ENCODE results near the gene PINLYP. TPM values are rescaled to one million over a fixed set of nuclear protein-coding genes. Genes with fewer than 3 reads are reported as not detected.

The PINLYP gene
- polyA plus RNA-seq, 1 of the 3 experiments (the other 2 are of a cell fraction), result 5.5 TPM

DNA sequence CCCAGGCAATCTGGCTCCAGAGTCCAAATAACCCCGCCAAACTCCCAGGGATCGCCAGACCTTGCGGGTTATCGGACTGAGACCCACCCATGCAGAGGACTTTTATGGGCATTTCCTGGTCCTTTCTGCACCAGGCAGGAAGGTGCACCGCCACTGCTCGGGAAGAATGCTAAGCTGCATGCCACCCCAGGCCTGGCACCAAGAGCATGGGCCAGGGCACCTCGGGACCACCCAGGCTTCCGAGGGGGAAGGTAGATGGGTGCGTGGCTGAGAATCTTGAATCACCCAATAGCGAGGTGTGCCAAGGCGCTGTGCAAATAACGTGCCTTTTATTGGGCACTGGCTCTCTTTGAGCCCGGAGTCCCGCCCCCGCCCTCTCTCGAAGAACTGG, 43.0 kb upstream of the PINLYP start:
- Histone ChIP-seq H3K27ac (ENCODE audit: low read depth in 2 of 2, low read length in 1 of 2) (peak overlapping the region; percentile 78 to 95), H3K4me3 (ENCODE audit: low read depth in 2 of 2, low read length in 1 of 2) (peak overlapping the region; percentile 59 to 63), H2AFZ (ENCODE audit: low read depth) (peak overlapping the region; percentile 74), H3K4me2 (peak overlapping the region; percentile 78), H3K79me2 (ENCODE audit: insufficient read depth) (no peaks in the 10 kb centered on the region), H3K27me3 (ENCODE audit: insufficient read depth) (no peaks in the 10 kb centered on the region), H3K9me3 (no peaks in the 10 kb centered on the region), H3F3A (replicated peaks; ENCODE audit: insufficient read depth) (peaks cover 23% of the 10 kb centered on the region), H3K9ac (peak overlapping the region; percentile 44; the same call in 1 of the 2 replicates), H3K36me3 (replicated peaks in 1 of 2; ENCODE audit: control insufficient read depth in 1 of 2, insufficient read depth in 2 of 2, low read length in 1 of 2) (no peaks in the 10 kb centered on the region), H3K4me1 (ENCODE audit: control insufficient read depth in 1 of 2, insufficient read depth in 2 of 2, low read depth in 1 of 2, low read length in 1 of 2) (peaks cover 0 to 13% of the 10 kb centered on the region in 2 experiments; a peak in 1 of 4 replicates), H4K20me1 (ENCODE audit: insufficient read depth) (no peaks in the 10 kb centered on the region), H3K9me2 (no peaks in the 10 kb centered on the region)
- POLR2A ChIA-PET, result interaction anchor here (0.6 to 1.2 kb wide), 3 partner anchors 48 to 427 kb away, joined by 3 to 6 read pairs (median 4); no protein-coding TSS in a partner anchor
- CTCF ChIA-PET, result interaction anchor here (0.7 to 24.7 kb wide), 7 partner anchors 13 to 136 kb away, joined by 3 to 632 read pairs (median 6); no protein-coding TSS in a partner anchor
- peak; percentile 59 for DNase-seq
- TF ChIP-seq CHD2 (IDR thresholded peaks at IDR 0.05; ENCODE audit: low read length, partially characterized antibody), result no peak
- no peak for TF ChIP-seq SIN3A (IDR thresholded peaks at IDR 0.05; ENCODE audit: borderline replicate concordance, low read depth, low read length)
- no peak for TF ChIP-seq TCF12 (IDR thresholded peaks at IDR 0.05)
- TF ChIP-seq TAF1 (IDR thresholded peaks at IDR 0.05; ENCODE audit: borderline replicate concordance, low read depth, low read length), result no peak
- no peak for TF ChIP-seq TEAD4 (IDR thresholded peaks at IDR 0.05; ENCODE audit: borderline replicate concordance, insufficient read depth)
- TF ChIP-seq FOXM1 (IDR thresholded peaks at IDR 0.05; ENCODE audit: low read depth), result no peak
- no peak for TF ChIP-seq ELF1 (IDR thresholded peaks at IDR 0.05)
- TF ChIP-seq ZBTB33 (IDR thresholded peaks at IDR 0.05; ENCODE audit: borderline replicate concordance, low read depth), result no peak
- no peak for TF ChIP-seq YY1 (IDR thresholded peaks at IDR 0.05; ENCODE audit: low read depth)
- no peak for TF ChIP-seq REST (IDR thresholded peaks at IDR 0.05; ENCODE audit: low read depth, low read length)
- no peak for TF ChIP-seq JUND (IDR thresholded peaks at IDR 0.05)
- WGBS (ENCODE audit: low lambda C conversion rate), result 12% methylated on average over 16 of the region's 16 CpGs
